Gastrocnemius medialis (tissue), 4 donors: Measurements from ENCODE around the gene FAM89A. TPM values are rescaled to one million over a fixed set of nuclear protein-coding genes. Genes with fewer than 3 reads are reported as not detected.
"Not testable (repeated sequence)": the region's sequence is repeated elsewhere in the genome, so short reads cannot be mapped to it uniquely, and the experiment has no call there.

Source experiments
- ATAC-seq, 2 donors: fragments of 150-250 bp; one replicate each; pipeline ENCODE4 v1.9.1; 2016
- DNase-seq, 2 donors: peaks; one replicate each; pipeline ENCODE4 v3.0.0-alpha.2; 2019
- H3K27ac ChIP-seq, 4 donors: fragments of 200-600 bp; sonication (generic); 1 replicate in 1 of 4; 2 replicates in 3 of 4; pipeline ENCODE4 v1.5.1; 2016 to 2018; ENCODE audit warnings: mild to moderate bottlenecking in 2 of 4, moderate library complexity in 1 of 4
- H3K27me3 ChIP-seq, 3 donors: fragments of 200-600 bp; sonication (generic) in 2 of 3; 1 replicate in 1 of 3; 2 replicates in 2 of 3; pipeline versions ENCODE4 v1.5.1 to v1.6.0; 2016 to 2019; ENCODE audit warnings: mild to moderate bottlenecking in 1 of 3, moderate library complexity in 1 of 3
- H3K36me3 ChIP-seq, 2 donors: fragments of 200-600 bp; sonication (generic) in 1 of 2; one replicate each; pipeline ENCODE4 v1.5.1; 2017 to 2018
- H3K4me1 ChIP-seq, 2 donors: fragments of 200-600 bp; sonication (generic) in 1 of 2; one replicate each; pipeline ENCODE4 v1.5.1; 2016 to 2017; ENCODE audit warnings: mild to moderate bottlenecking in 2 of 2
- H3K4me3 ChIP-seq, 4 donors: fragments of 200-600 bp; sonication (generic) in 3 of 4; 1 replicate in 1 of 4; 2 replicates in 3 of 4; pipeline ENCODE4 v1.5.1; 2016 to 2019; ENCODE audit warnings: mild to moderate bottlenecking in 2 of 4
- H3K9me3 ChIP-seq, 3 donors: fragments of 200-600 bp; sonication (generic) in 2 of 3; 1 replicate in 1 of 3; 2 replicates in 2 of 3; pipeline ENCODE4 v1.5.1; 2016 to 2019
- CTCF ChIP-seq, 5 experiments: fragments of 450-650 bp in 3 of 5; fragments of 200-600 bp in 2 of 5; sonication (generic) in 2 of 5; IDR thresholded peaks in 4 of 5; conservative IDR thresholded peaks in 1 of 5; 1 replicate in 4 of 5; 2 replicates in 1 of 5; pipeline ENCODE4 v1.5.1; 2016 to 2019; ENCODE audit warnings: antibody characterized with exemption in 5 of 5, mild to moderate bottlenecking in 3 of 5, moderate library complexity in 3 of 5
- POLR2A ChIP-seq, 2 donors: fragments of 450-650 bp; IDR thresholded peaks; one replicate each; pipeline ENCODE4 v1.6.1; 2017; ENCODE audit warnings: antibody characterized with exemption in 2 of 2, mild to moderate bottlenecking in 2 of 2, moderate library complexity in 2 of 2
- in situ Hi-C, 4 donors: fragments of 200-750 bp; cut with MboI; loops; one replicate each; pipeline versions ENCODE4 v1.15.0 to v1.8.0; 2017; ENCODE audit warnings: low sequenced_read_pairs in 4 of 4
- intact Hi-C: fragments of 100-400 bp; cut with DNase I; formaldehyde crosslinking; loops from one replicate; pipeline ENCODE4 v1.15.1; 2023; ENCODE audit warnings: low total_unique reads
- total RNA-seq, 4 donors: library from RNA; depleted of rRNA; stranded (reverse); fragments of >200 nt; gene quantifications; one replicate each; pipeline versions ENCODE4 v1.1.0 to v1.2.3, GENCODE V29; 2016

The FAM89A gene
- total RNA-seq, 4 donors from 2014 or later, result 2.1 to 8.6 (median 5.3) TPM

- H3K36me3 ChIP-seq, result no peaks in the 10 kb centered on the region
- in situ Hi-C loops, result no loop called here
- ATAC-seq, result no peak
- intact Hi-C loops, result no loop called here
- H3K27me3 ChIP-seq, result no peaks in the 10 kb centered on the region
- H3K27ac ChIP-seq, result no peak overlapping the region
- no peaks in the 10 kb centered on the region for H3K4me1 ChIP-seq
- no peaks in the 10 kb centered on the region for H3K9me3 ChIP-seq
- H3K4me3 ChIP-seq, result no peak overlapping the region
- no peak for DNase-seq
- no peak for TF ChIP-seq CTCF (IDR thresholded peaks at IDR 0.05 in 4 of 5, conservative IDR thresholded peaks at IDR 0.05 in 1 of 5)
- no peak for TF ChIP-seq POLR2A (IDR thresholded peaks at IDR 0.05)
Observed at GRCh38 chr1:231028682-231029081, 11.4 kb downstream of the FAM89A start.

GRCh38 chr1:231027971-231028370 is 12.1 kb downstream of the FAM89A start:
- no peak for DNase-seq
- in situ Hi-C loops (no loop called here), intact Hi-C loops (no loop called here)
- no peak for ATAC-seq
- no peaks in the 10 kb centered on the region for H3K36me3 ChIP-seq
- no peak overlapping the region for H3K27ac ChIP-seq
- H3K4me3 ChIP-seq, result no peak overlapping the region
- no peak for TF ChIP-seq POLR2A (IDR thresholded peaks at IDR 0.05)
- TF ChIP-seq CTCF (IDR thresholded peaks at IDR 0.05 in 4 of 5, conservative IDR thresholded peaks at IDR 0.05 in 1 of 5), result no peak
- H3K9me3 ChIP-seq, result no peaks in the 10 kb centered on the region
- no peaks in the 10 kb centered on the region for H3K4me1 ChIP-seq
- H3K27me3 ChIP-seq, result no peaks in the 10 kb centered on the region

- ATAC-seq (no peak), DNase-seq (no peak)
- intact Hi-C loops (no loop called here), in situ Hi-C loops (no loop called here)
- H3K4me3 ChIP-seq, result no peak overlapping the region
- no peaks in the 10 kb centered on the region for H3K27me3 ChIP-seq
- H3K27ac ChIP-seq, result no peak overlapping the region
- no peaks in the 10 kb centered on the region for H3K9me3 ChIP-seq
- no peaks in the 10 kb centered on the region for H3K36me3 ChIP-seq
- H3K4me1 ChIP-seq, result no peaks in the 10 kb centered on the region
- no peak for TF ChIP-seq CTCF (IDR thresholded peaks at IDR 0.05 in 4 of 5, conservative IDR thresholded peaks at IDR 0.05 in 1 of 5)
Observed at GRCh38 chr1:231027136-231027925, 12.7 kb downstream of the FAM89A start.

GRCh38 chr1:231026576-231026975 is 13.5 kb downstream of the FAM89A start:
- Histone ChIP-seq H3K4me1 (no peaks in the 10 kb centered on the region), H3K4me3 (no peak overlapping the region), H3K9me3 (no peaks in the 10 kb centered on the region), H3K27me3 (no peaks in the 10 kb centered on the region), H3K36me3 (no peaks in the 10 kb centered on the region), H3K27ac (no peak overlapping the region)
- TF ChIP-seq POLR2A (IDR thresholded peaks at IDR 0.05), result no peak
- no peak for TF ChIP-seq CTCF (IDR thresholded peaks at IDR 0.05 in 4 of 5, conservative IDR thresholded peaks at IDR 0.05 in 1 of 5)
- intact Hi-C loops (no loop called here), in situ Hi-C loops (no loop called here)
- ATAC-seq, result no peak
- no peak for DNase-seq

GRCh38 chr1:231023150-231023549 is 16.9 kb downstream of the FAM89A start:
- TF ChIP-seq CTCF (IDR thresholded peaks at IDR 0.05 in 4 of 5, conservative IDR thresholded peaks at IDR 0.05 in 1 of 5), result no peak
- no peak for TF ChIP-seq POLR2A (IDR thresholded peaks at IDR 0.05)
- no peaks in the 10 kb centered on the region for H3K27me3 ChIP-seq
- H3K4me1 ChIP-seq, result no peaks in the 10 kb centered on the region
- H3K9me3 ChIP-seq, result no peaks in the 10 kb centered on the region
- ATAC-seq (no peak), DNase-seq (no peak)
- peak overlapping the region in 1 of 4 donors; percentile 28 for H3K27ac ChIP-seq
- no peak overlapping the region for H3K4me3 ChIP-seq
- intact Hi-C loops (no loop called here), in situ Hi-C loops (no loop called here)
- H3K36me3 ChIP-seq, result no peaks in the 10 kb centered on the region

GRCh38 chr1:231022543-231022942 is 17.5 kb downstream of the FAM89A start:
- in situ Hi-C loops, H3K4me1 ChIP-seq, H3K9me3 ChIP-seq, H3K27ac ChIP-seq, H3K27me3 ChIP-seq, H3K36me3 ChIP-seq, DNase-seq, ATAC-seq, H3K4me3 ChIP-seq, intact Hi-C loops: not testable (repeated sequence)
